HG02610 (cell line): Measurements from ENCODE around the gene GBX2.

Experiments
- ATAC-seq: cut with Tn5 transposase; IDR thresholded peaks from one replicate; pipeline ENCODE4 v1.9.1; 2021; ENCODE audit warnings: mild to moderate bottlenecking, moderate library complexity; ENCODE audit not compliant: unreplicated experiment

The GBX2 gene

DNA sequence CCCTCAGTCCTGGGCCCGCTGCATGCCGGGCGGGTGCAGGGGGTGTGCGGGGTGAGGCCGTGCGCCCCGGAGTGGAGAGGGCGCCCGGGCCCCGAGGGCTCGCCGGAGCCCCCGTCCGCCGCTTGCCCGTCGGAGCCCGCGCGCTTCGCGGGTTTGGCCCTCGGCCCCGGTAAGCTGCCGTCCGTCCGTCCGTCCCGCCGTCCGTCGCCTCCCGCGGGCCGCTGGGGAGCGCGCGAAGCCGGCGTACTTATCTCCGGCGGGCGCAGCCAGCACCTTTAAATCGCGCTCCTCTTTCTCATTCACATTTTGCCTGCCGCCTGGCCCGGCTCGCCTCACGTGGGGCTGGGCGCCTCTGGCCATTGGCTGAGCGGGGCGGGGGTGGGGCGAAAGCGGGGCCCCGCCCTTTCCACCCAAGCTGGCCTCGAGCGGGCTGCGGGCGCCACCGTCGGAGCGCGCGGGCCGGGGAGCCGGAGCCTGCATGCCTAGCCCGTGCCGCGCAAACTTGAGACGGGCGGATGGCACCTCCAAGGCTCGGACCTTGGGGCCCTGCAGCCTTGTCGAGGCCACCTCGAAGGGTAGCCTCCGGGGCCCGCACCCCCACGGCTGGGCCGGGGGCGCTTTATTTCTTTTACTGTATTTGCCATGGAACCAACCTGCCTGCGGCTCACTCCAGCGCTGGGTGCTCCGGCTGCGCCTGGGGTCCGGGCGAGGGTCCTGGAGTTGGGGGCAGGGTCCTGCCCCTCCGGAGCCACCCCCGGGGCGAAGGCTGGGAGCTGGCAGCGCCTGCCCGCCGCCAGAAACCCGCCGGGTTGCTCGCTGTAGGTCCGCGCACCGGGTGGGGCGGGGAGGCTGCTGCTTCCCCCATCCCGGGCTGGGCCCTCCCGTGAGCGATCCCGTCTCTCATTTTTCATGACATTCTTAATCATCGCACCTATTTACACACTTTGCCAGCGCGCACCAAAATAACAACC lies at the start of gene GBX2:
Gene GBX2 (minus strand): TSS at position 277 of the 971 bp plus-strand sequence. CDS start 415 bp downstream, outside the sequence.
- ATAC-seq = no peak

DNA sequence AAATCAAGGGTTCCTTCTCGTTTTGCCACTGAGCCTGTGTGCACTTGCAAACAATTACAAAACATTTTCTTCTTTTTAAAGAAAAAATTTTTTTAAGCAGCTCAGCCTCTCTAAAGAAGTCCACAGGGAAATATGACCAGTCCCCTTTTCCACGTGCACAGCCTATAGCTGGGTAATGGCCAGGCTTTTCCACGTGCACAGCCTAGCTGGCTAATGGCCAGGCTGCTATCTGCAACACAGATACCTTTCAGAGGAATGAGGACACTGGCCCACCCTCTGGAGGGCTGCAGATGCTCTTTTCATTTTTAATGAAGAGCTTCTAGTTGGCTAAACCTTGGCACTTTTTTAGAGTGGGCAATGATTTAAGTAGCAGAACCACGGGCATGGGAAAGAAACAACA lies 49.7 kb upstream of the GBX2 start:
- no peak for ATAC-seq

DNA sequence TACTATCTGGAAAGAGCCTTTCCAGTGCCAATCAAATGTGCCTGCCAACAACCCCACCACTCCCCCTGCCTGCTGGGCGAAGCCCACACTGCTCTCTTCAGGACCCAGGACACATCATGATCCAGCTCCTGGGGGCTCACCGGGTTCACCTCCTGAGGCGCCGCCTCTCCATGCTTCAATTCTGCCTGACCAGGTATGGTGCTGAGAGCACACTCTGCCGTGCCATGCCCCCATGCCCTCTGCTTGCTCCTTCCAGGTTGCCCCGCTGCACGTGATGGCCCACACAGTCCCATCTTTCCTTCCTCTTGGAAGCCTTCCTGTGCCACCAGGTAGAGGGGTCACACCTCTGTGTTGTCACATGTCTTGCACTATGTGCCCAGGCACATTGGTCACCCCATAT lies 48.5 kb upstream of the GBX2 start:
- ATAC-seq = no peak

DNA sequence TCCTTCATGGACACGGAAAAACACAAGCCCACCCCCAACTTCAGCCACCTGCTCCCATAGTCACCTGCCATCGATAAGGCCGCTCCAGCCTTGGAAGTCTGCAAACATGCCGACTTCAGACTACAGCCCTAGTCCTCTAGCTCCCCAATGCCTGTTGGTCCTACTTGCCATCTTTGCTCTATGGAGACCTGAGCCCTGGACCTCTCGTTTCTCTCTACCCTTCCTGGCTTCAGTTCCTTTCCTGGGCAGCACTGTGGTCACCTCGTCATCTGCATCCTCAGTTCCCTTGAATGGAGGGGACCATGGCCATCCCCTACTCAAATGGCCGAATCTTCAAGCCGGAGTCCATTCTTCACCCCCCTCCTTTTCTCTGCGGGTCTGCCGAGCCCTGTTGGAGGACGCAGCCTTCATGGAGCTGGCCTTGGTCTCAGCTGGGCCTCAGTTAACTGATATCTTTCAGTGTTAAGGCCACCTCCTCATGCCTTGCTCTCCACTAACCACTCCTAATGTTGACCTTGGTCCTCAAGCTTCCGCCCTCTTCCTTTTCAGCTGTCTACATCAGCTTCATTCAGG lies 47.7 kb upstream of the GBX2 start:
- no peak for ATAC-seq

DNA sequence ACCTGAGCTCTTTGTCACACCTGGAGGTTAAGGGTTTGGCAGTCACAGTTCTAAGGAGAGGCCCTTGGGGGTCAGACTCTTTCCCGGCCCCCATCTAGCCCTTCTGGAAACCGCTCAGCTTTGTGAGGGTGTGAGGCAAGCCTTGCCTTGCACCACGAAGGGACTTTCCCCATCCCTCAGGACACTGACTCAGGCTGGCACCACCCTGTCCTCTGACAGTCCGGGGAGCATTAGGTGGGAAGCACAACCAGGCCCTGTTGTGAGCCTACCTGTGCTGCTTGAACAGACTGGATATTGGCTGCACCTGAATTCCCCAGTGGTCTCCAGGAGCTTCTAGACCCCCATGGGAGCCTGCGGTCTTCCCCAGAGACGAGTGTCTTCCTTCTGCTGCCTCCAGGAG lies 47.0 kb upstream of the GBX2 start:
- no peak for ATAC-seq

DNA sequence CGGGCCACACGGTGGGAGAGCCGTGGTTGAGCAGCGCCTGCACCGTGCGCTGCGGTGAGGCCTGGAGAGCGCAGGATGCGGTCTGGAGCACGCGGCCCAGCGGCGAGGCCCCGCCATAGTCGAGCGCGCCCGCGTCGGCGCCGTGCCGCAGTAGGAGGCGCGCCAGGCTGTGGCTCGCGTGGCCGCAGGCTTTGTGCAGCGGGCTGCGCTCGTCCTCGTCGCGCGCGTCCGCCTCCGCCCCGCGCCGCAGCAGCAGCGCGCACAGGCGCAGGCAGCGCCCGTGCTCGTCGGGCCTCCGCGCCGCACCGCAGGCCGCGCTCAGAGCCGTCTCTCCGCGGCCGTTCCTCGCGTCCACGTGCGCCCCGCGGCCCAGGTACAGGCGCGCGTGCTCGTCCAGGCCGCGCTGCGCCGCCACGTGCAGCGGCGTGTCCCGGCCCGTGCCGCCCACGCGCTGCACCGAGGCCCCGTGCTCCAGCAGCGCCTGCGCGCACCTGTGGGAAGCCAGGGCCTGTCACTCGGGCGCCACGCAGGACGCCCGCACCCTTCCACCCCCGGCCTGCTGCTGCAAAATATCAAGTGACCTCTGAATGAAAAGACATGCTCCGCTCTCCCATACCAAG lies 46.3 kb upstream of the GBX2 start:
- ATAC-seq = no peak

DNA sequence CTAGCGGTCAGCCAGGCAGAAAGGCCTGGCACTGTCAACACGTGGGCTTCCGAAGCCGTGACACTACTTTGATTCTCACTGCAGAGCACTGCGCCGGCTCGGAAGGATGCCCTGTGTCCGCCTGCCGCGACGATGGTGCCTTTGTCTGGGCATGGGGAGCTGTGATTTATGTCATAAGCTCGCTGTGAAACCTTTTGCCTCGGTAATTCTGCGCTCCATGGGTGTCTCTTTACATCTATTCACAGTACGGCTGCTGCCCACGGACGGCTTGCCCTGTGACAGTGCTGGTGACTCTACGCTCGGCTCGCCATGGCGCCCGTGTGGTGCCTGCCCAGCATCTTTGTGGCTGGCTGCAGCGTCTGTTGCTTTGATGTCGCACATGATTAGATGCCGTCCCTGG lies 43.1 kb upstream of the GBX2 start:
- ATAC-seq = no peak

DNA sequence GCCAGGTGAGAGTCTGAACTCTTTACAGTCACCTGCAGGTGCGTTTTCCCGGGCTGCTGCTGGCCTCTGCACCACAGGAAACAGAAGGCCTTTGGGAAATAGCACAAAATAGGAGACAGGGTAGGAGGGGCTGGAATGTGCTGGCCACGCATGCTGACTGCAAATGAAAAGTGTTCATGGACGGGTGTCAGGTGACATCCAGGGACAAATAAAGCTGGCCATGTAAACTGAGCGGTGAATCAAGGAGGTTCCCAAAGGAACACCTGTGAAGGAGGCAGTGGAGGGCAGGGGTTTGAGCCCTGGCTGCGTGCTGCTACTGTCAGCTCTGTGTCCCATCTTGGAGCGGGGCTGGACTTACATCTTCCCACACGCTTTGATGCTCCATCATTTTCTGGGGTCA lies 42.4 kb upstream of the GBX2 start:
- no peak for ATAC-seq

DNA sequence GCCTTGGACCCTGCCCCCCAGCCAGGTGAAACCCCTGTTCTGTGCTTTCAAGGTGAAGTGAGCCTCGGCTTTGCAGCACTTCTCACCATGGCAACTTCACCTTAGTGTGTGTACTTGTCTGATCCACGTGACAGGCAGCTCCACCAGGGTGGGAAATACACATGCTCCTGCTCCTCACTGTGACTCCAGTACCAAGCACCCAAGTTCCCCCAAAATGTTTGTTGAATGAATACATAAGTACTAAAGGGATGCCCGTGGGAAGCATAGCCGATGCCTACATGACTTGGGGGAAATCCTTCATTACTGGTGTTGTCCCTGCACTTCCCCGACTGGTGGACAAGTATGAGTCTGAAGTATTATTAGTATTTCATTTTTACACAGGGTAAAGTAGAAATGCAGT lies 41.8 kb upstream of the GBX2 start:
- ATAC-seq = no peak

DNA sequence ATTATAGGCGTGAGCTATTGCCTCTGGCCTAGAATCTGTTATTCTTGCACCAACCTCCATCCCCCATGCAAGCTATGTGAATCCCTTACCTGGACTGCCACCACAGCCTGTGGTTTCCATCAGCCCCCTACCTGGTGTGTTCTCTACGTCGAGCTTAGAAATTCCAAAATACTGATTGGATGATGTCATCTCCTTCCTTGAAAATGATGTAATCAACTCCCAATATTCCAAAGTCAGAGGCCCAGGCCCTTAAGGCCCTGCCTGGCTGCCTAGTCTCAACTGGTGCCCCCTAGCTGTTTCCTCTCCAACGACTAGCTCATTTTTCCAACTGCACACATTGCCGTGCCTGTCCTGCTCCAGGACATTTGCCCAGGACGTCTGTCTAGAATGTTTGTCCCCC lies 41.3 kb upstream of the GBX2 start:
- ATAC-seq = no peak

DNA sequence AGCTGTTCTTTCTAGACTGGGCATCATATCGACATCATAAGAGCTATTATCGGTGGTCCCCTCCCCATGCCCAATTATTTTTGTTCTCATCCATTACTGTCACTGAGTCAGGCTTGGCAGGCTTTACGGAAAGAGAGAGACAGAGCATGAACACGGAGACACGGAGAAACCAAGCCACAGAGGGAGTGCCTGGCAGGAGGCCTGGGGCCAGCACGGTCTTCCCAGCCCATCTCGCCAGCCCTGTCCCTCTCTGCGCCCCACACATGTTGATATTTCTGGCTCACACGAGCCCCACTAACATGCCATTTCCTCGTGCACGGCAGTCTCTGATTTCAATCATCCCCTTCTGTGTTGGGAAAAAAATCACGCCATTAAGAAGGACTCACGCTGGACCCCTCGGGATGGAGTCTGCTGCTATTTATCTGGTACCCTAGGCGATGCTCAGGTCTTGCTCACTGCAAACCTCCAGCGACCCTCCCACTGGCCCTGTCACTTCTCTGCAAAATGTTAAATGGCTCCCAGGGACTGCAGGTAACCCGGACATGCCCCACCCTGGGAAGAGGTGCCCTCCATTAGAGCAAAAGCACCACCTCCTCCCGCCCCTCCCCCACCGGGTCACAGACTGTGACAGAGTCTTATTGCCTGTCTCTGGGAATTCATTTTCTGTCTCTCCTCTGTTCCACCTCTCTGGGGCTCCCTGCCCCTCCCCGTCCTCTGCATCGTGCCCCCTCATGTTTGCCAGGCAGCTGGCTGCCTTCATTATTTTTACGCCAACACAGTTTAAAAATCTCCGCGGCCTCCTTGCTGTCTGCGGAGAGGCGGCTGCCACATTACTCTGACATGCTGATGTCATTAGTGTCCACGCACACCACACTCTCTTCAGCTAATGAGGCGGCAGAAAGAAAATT lies 40.1 kb upstream of the GBX2 start:
- ATAC-seq = no peak

DNA sequence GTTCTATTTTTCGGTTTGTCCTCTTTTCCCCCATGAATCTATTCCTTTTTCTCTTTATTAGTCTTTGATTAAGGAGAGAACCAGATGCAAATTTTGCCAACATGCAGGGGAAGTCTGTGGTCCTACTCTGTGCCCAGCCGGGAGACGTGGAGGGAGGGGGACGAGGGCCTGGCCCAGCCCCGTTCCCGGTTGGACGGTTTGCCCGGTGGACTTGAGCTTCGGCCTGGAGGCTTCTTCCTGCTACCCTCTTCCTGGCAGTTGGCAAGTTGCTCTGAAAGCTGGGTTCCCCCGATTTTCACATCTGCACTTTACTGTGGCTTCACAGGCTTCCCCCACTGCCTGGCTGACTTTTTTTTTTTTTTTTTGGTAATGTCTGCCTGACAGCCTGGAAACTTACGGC lies 39.3 kb upstream of the GBX2 start:
- ATAC-seq = no peak

DNA sequence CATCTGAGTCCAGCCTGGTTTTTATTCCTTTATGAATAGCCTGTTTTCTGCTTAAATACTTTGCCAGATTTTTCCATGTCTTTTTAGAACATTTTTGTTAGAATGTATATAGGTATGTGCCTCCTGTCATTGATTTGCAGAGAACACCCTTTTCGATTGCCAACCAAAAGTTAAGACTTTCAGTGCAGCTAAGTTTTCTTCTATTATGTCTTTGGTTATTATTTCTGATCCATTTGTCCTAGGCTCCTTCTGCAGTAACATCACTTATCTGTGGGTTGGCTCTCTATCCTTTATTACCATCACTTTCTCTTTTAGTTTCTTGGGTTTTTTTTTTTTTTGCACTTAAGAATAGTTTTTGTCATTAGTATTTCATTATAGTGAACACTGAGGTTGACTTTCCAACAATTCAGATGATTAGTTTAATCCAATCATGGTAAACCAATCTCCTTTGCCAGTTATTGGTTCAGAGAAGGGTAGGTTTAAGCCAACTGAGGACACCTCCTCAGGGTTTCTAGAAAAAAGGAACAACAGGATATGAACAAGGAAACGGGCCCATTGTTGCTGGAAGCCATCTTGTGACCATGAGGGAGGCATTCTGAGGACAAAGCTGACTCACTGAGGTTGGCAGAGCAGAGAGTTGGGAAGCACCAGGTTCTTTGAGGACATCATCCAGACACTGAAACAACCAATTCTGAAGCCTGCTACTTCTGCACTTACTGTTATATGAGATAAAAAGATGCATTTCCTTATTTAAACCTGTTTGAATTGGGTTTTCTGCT lies 37.9 kb upstream of the GBX2 start:
- no peak for ATAC-seq

DNA sequence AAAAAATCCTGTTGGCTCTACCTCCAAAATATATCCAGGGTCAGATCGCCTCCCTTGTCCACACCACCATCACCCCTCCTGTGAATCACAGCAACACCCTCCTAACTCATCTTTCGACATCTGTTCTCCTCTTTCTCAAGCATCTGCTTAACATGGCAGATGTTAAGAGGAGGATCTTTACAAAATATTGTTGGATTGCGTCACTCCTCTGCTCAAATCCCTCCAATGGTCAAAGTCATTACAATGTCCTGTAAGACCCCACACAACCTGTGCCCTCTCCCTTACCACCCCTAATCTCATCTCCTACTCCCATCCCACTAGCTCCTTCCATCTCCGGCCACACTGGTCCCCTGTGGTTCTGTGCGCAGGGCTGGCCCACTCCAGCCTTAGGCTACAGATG lies 36.8 kb upstream of the GBX2 start:
- ATAC-seq = no peak

DNA sequence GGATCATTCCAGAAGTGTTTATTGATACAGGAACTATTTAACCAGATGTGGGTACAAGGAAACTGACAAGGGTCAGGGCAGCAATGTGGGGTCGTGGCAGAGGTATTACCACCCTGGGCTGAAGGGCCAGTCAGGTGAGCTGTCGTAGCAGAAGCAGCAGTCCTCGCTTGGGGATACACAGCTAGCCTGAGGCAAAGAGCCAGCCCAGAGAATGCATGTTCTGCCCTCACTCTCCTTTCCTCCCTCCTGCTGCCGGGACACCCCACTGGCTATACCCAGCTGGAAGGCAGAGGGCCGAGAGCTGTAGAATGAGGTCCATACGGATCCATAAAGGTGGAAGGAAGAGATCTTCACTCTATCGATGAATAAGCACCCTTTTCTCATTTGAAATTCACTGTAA lies 32.2 kb upstream of the GBX2 start:
- no peak for ATAC-seq

DNA sequence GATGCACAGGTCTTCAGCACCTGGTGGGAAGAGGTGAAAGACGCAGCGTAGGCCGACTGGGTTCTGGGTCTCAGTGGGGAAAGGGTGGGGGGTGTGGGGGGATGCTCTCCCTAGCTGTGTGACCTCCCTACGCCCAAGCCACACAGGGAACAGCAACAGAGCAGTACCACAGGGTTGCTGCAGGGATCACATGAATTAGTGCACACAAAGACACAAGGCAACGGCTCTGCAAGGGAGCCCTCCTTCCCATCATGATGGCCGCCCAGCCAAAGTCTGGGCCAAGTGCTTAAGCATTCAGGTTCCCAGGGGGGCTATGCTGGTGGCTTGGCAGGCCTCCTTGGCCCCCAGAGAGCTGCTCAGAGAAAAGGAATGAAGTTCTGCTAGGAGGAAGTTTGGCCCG lies 28.2 kb upstream of the GBX2 start:
- no peak for ATAC-seq

DNA sequence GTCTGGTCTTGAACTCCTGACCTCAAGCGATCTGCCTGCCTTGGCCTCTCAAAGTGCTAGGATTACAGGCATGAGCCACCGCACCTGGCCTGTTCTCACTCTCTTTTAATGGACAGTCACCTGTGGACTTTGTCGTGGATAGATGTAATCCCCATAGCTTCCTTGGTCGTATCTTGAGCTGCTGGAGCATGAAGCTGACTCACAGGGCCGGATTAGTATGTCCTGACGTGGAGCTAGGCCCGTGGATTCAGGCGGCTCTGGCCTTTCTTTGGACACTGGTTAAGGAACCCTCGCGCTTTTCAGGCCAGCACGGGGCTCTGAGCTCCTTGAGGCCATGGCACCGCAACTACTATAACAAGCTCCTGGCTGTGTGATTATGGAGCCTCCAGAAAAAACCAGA lies 27.5 kb upstream of the GBX2 start:
- ATAC-seq = no peak

DNA sequence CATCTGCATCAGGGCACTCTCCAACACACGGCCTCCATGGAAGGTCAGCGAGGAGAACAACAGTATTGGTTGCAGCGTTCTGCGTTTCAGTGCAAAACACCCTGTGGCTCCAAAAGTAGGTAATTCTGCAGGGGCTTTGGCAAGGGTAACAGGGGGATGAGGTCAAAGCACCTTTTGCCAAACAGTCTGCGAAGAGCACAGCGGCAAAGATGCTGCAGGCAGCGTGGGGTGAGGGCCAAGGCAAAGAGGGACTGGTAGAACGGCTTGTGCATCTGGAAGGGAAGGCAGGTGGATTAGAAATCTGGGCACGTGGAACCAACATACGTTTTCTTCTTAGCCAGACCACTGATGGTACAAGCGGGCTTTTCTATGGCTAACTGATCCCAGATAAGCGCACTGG lies 26.6 kb upstream of the GBX2 start:
- ATAC-seq = no peak

DNA sequence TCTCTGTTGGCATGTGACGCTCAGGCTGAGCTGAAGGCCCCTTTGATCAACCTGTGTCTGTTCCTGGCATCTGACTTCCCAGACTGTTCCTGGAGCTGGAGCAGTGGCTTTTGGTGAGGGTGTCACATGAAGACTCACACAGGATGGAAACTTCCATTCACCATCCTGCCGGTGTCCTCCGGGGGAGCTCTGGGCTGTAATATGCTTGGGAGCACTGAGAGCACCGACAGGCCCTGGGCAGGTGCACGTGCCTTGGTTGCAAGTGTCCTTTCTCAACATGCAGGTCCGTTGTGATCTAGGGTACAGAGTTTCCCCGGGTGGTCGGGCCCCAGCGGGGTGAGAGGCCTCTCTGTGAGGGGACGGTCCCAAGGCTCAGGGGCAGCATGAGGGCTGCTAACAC lies 24.8 kb upstream of the GBX2 start:
- ATAC-seq = no peak

DNA sequence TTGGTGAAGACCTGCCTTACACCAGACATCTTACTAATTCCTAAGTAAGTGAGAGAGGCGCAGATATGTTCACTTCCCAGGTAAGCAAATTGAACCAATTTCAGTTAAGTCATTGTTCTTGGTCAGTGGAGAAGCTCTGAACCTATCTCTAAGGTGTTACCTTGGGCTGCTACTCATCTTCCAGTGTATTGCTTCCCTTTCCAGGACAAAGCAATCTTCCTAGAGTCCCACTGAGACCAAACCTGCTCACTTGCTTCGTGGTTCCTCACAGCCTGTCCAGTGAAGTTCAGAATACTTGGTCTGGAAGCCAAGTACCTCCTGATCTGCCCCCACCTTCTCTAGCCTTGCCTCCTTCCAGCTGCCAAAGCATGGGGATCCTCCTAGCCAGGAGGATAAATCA lies 22.5 kb upstream of the GBX2 start:
- no peak for ATAC-seq
